ENCODE data around the gene RASD1.

RASD1 gene

DNA sequence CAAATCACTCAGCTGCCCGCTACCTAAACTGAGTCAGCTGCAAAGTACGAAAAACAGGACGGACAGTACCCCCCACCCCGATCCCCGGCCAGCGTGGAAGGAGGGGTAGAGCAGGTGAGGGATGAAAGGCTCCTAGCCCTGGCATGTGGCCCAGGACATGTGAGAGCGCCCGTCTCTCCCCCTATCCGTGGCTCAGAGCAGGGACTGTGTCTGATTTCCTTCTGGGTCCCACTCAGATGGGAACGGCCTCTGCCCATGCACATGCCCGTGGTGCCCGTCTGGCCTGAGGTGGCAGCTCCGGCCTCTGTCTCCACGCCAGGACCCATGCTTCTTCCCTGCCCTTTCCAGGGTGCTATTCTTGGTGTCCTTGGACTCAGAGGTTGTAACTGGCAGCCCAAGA, 30.2 kb upstream of the RASD1 start:
- DNase-seq = no peak

DNA sequence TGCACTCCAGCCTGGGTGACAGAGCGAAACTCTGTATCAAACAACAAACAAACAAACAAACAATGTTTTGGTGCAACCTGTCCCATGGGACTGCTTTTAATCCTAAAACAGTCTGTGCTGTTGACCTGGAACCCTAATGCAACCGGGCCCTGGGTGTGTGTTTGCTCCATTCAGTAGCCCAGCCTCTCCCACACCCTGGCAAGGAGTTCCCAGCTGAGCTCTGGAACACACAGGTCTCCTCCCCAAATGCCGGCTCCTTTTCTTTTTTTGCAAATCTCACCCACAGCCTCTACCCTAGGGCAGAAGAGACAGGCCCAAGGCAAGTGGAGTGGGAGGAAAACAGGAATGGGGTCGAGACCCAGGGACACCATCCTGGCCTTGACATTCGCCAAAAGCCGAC, 29.8 kb upstream of the RASD1 start:
- no peak for DNase-seq

DNA sequence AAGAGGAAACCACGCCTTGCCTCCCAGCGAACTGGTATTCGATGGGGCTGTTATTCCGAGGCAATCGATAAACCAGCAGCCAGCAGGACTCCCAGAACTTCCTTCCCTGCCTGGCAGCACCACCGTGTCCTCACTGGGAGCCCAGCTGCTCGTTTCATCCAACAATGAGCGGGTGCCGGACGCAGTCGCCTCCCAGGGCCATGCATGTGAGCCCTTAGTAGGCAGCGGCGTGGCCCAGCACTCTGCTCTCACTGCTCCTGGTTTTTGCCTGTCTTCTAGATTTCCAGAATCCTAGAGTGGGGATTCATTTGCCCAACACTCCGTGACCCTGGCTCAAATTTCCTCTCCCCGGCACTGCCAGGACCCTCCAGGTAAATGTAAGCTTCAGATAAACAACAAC, 29.1 kb upstream of the RASD1 start:
- no peak for DNase-seq

GRCh38 chr17:17523731-17524490, 27.7 kb upstream of the RASD1 start:
- no peak for DNase-seq

- no peak for DNase-seq
Observed at GRCh38 chr17:17523001-17523730, 27.0 kb upstream of the RASD1 start.

DNA sequence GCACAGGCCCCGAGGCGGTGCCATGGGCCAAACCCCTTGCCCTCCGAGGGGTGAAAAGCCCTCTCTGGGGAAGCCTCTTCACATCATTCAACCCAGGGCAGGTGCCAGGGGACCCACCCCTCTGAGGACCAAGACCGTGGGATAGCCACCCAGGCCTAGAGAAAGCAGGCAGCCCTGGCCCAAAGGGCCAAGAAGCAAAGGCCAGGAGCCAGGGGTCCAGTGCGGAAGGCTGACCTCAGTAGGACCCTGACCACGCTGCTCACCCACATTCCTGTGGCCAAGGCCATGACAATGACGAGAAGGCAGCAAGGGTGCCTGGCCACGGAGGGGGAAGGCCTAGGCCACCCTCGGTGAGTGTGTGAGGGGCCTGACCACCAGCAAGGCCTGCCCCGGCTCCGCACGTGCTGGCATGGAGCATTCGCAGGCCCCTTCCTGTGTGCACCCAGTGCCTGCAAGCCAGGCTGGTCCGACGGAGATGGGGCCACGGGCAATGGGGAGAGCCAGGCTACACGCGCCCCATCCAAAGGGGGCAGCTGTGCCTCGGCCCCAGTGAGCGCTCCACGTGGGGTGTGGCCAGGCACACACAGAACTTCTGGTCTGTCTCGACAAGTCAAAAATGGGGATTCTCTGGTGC, 24.5 kb upstream of the RASD1 start:
- DNase-seq = no peak

DNA sequence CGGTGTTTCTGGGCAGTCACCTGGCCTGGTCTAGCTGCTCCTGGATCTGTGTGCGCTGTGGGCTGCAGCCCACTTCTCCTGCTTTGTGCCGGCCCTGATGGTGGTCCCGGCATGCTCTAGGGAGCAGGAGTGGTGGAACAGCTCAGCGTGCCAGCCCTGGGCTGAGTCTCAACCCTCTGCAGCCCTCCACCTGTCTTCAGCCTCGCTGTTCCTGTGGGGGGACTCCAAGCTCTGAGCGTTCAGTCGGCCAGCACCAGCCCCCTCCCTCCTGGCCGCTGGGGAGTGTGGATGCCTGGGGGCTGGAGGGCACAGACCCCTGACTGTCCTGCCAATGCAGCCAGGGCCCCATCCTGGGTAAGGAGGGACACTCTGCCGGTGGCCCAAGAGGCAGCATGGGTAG, 23.7 kb upstream of the RASD1 start:
- DNase-seq = no peak

- no peak for DNase-seq
Observed at GRCh38 chr17:17518951-17519350, 22.8 kb upstream of the RASD1 start.

DNA sequence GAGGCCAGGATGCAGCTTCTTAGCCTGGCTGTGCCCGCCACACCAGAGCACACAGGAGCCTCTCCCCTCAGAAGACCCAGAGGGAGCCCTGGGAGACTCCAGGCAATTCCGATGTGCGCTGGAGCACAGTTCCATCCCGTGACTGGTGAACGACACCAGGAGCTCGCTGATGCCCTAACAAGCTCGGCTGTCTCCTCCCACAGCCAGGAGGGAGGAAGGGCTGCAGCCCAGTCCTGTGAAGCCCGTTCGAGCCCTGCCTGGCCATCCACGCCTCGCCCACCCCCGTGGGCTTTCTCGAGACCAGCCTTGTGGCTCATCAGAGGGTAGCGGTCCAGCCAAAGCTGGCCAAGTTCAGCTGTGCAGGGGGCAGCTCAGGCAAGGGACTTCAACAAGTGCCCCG, 21.8 kb upstream of the RASD1 start:
- no peak for DNase-seq

- DNase-seq = no peak
Observed at GRCh38 chr17:17516941-17517720, 20.9 kb upstream of the RASD1 start.

DNA sequence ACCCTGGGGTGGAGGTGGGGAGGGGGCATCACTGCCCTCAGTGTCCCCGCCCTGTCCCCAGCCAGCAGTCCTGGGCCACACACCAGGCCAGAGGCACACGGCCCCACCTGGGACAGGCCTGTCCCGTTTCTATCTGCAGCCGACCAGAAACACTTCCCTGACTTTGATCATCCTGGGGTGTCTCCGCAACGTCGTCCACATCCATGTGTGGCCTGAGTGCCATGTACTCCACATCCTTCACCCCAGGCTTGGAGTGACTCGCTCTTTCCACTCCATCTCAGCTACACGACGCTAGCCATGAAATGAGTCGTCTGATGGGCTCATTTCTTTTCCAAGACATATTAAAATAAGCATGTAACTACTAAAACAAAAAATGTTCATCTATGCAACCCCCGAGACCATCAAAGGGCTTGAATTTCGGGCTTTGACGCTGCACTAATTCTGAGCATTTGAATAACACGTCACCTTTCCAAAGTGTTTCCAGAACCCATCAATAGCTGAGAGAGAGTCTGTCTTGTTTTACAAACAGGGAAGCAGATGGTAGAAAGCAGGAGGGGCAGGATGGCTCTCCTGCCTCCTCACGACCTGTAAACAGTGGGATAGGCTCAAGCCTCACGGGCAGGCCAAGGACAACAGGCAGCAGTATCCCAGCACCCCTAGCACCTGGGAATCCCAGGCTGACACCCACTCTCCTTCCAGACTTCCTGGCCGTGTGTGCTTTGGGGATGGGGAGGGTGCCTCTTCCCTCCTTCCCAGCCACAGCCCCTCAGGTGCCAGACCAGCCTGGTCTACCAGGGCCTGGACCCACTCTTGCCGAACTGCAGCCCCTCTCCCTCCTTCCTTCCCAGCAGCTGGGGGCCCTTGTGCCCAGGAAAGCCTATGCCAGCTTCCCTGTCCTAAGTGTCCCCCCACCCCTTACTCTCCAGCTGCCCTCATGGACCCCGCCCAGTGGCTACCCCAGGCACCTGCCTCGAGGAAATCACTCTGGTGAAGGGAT, 20.0 kb upstream of the RASD1 start:
- DNase-seq = no peak

DNA sequence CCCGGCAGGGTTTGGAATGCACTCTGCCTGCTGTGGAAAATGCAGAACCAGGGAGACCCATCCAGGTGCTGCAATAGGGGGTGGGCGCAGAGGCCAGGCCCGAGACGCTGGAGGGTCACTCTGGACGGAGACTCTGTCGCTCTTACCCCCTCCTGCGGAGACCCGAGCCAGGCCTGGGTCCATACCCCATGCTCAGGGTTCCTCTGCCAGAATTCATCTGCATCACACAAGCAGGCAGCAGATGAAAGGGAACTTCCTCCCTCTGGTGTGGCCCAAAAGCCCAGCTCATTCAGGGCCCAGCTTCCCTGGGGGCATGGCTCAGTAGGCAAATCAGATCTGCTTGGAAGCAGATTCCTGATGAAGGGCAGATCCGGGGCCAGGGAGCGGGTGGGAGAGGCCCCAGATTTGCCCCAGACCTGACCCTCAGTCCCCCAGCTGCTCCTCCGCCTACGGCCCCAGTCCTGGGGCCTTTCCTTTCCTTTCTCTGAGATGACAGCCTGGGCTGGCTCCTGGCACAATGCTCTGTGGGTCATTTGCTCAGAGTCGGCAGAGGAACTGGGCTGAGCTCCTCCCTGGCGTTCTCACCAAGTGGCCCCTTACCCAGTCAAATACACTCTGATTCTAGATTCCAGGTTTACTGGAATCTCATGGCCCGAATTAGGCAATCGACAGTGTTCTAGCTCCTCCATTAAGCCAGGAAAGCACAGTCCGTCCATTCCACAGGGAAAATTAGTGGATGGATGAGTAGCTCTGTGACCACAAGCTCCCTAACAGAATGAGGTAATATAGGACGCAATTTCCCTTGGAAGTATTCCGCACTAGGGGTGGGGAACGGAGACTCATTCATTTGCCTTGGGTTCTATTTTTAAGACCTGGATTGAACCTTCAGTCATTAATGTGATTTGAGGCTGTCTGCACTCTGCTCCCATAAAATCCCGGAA, 19.1 kb upstream of the RASD1 start:
- no peak for DNase-seq

GRCh38 chr17:17514361-17514992, 18.3 kb upstream of the RASD1 start:
- DNase-seq = no peak

- DNase-seq = no peak
Observed at GRCh38 chr17:17513626-17514025, 17.4 kb upstream of the RASD1 start.

DNA sequence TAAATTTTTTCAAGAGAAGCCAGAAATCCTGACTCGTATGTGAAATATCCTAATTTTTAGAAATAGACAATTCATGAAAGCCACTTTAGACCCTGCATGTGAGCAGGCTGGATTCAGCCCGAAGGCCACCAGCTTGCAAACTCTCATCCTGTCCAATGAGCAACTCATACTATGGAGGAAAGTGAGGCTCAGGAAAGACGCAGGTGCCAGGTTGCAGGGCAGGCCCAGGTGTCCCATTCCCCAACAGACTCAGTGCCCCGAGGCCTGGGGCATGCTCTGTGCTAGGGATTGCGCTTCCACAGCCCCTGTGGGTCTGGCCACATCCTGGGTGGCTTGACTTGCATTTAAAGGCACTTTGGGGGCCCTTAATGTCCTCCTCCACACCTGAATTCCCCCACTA, 16.7 kb upstream of the RASD1 start:
- DNase-seq = no peak

DNA sequence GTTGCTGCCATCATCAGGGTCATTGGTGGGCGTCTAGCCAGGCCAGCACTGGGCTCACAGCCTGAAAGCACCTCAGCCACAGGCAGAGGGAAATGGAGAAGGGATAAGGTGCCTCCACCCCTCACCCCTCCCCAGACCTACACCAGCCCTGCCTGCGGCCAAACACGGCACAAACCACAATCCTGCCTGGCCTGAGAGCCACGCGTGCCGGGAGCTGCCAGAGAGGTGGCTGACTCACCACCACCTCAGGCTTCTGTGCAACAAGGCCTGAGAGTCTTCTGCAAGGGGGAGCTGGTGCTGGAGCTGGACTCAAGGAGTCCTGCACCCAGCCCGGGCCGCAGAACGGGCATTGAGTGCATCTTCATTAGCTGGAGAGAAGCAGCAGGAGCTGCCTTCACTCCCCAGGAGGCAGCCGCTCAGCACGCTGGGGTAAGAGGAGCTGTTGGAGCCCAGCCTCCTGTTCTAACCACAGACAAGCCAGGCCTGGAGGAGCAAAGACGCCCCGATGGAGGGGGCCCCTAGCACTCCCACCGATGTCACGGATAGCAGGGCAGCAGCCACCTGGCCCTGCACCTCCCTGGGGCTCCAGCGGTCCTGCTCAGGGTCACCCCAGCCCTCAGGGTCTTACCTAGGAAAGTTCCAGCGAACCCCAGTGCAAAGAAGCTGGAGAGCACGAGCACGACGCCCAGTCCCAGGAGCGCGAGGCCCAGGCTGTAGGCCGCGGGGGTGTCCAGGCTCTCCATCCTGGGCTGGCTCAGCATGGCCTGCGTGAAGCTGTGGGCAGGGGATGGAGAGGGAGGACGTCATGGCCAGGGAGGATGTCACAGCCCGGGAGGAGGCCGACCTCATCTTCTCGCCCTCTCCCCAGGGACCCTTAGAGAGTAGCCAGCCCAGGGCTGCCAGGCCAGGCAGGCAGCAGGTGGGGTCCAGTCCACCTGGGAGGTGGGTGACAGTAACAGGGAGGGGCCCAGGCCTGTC, 16.0 kb upstream of the RASD1 start:
- DNase-seq = no peak

GRCh38 chr17:17511293-17511741, 15.1 kb upstream of the RASD1 start:
- DNase-seq = no peak

DNA sequence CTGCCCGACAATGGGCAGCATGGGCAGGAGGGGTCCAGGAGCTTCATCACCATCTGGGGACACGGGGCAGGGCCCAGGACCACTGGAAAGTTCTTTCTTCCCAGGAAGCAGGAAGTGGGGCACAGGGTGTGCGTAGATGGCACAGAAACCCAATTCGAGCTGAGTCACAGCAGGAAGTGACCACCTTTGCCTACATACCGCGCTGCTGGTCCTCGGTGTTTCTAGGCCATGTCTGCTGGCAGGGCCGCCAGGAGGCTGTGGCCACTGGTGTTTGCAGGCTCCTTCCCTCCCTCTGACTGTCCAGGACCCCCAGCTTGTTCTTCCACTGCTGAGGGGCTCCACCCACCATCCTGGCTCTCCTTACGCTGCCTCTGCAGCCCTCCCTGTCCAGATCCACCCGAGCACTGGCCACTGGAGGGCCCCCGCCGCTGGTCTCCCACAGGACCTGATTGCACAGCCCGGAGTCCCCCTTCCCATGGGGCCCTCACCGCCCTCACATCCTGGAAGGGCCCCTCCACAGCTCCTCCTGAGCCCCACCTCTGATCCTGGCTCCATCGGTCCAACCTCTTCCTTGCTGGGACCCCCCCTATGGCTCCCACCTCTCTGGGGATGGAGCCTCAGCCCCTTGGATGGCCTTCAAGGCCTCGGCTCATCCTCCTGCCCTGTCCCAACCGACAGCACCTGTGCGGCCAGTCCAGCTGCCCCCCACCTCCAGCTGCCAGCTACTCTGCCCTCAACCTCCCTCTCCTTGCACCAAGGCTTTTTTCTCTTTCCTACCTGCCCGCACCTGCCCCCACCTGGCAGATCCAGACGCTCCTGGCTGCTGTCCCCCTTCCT, 14.5 kb upstream of the RASD1 start:
- no peak for DNase-seq

Measured in activated CD8-positive, alpha-beta memory T cell treated with anti-CD3 and anti-CD28 coated beads, Interleukin-2, amount 50 U/mL, for 4 hours (primary cell).